Keratinocyte (primary cell): ENCODE data around the gene KIAA1191. TPM values are rescaled to one million over a fixed set of nuclear protein-coding genes. Genes with fewer than 3 reads are reported as not detected.

Experiments
- DNase-seq: peaks from one replicate; pipeline ENCODE4 v3.0.0-alpha.2; 2011; ENCODE audit warnings: low read depth, missing footprints, low spot score
- FAIRE-seq: peaks from 2 replicates; lab custom pipeline; 2011; peaks lifted over from hg19 to GRCh38; lab: Jason Lieb, UNC
- H2AFZ ChIP-seq: 2 replicates; pipeline ENCODE4 v1.6.0; 2012; ENCODE audit warnings: low read length, control low read depth, inconsistent platforms; ENCODE audit not compliant: control insufficient read depth
- H3K27ac ChIP-seq: 2 replicates; pipeline ENCODE4 v1.5.1; 2011; ENCODE audit warnings: low read length; ENCODE audit not compliant: control insufficient read depth, insufficient read depth
- H3K27me3 ChIP-seq: 3 replicates; pipeline ENCODE4 v1.6.0; 2011; ENCODE audit warnings: low read length; ENCODE audit not compliant: control insufficient read depth, insufficient read depth; ENCODE audit errors: extremely low read depth
- H3K36me3 ChIP-seq, 2 experiments: 2 replicates in 1 of 2; 3 replicates in 1 of 2; pipeline ENCODE4 v1.5.1; 2011; ENCODE audit warnings: low read length in 2 of 2, mild to moderate bottlenecking in 1 of 2; ENCODE audit not compliant: control insufficient read depth in 2 of 2, insufficient read depth in 2 of 2; ENCODE audit errors: extremely low read depth in 1 of 2
- H3K4me1 ChIP-seq: 3 replicates; pipeline ENCODE4 v1.5.1; 2011; ENCODE audit warnings: low read length; ENCODE audit not compliant: control insufficient read depth, insufficient read depth; ENCODE audit errors: extremely low read depth
- H3K4me2 ChIP-seq: 3 replicates; pipeline ENCODE4 v1.6.0; 2011; ENCODE audit warnings: low read depth, low read length; ENCODE audit not compliant: control insufficient read depth, insufficient read depth; ENCODE audit errors: extremely low read depth
- H3K4me3 ChIP-seq, 3 experiments: fragments of 200-600 bp in 1 of 3; sonication (generic) in 1 of 3; 2 replicates in 2 of 3; 3 replicates in 1 of 3; pipeline ENCODE4 v1.5.1; 2011 to 2016; ENCODE audit warnings: low read length in 3 of 3, mild to moderate bottlenecking in 3 of 3, control low read depth in 2 of 3, inconsistent platforms in 1 of 3, low read depth in 1 of 3, mixed read lengths in 1 of 3, mixed run types in 1 of 3, moderate library complexity in 1 of 3; ENCODE audit not compliant: control insufficient read depth in 2 of 3, insufficient read depth in 2 of 3; ENCODE audit errors: extremely low read depth in 1 of 3
- H3K79me2 ChIP-seq: 2 replicates; pipeline ENCODE4 v1.6.0; 2012; ENCODE audit warnings: low read length; ENCODE audit not compliant: control insufficient read depth, insufficient read depth
- H3K9ac ChIP-seq: 3 replicates; pipeline ENCODE4 v1.6.0; 2011; ENCODE audit warnings: low read length; ENCODE audit not compliant: control insufficient read depth, insufficient read depth; ENCODE audit errors: extremely low read depth
- H3K9me1 ChIP-seq: 3 replicates; pipeline ENCODE4 v1.6.0; 2011; ENCODE audit warnings: low read length; ENCODE audit not compliant: control insufficient read depth, insufficient read depth; ENCODE audit errors: extremely low read depth
- H3K9me3 ChIP-seq: 2 replicates; pipeline ENCODE4 v1.5.1; 2012; ENCODE audit warnings: low read depth, low read length; ENCODE audit not compliant: control insufficient read depth
- H4K20me1 ChIP-seq: 3 replicates; pipeline ENCODE4 v1.6.0; 2011; ENCODE audit warnings: low read length; ENCODE audit not compliant: control insufficient read depth, insufficient read depth; ENCODE audit errors: extremely low read depth
- CTCF ChIP-seq, 3 experiments: IDR thresholded peaks in 1 of 3; conservative IDR thresholded peaks in 1 of 3; optimal IDR thresholded peaks in 1 of 3; 2 replicates in 2 of 3; 3 replicates in 1 of 3; pipeline versions ENCODE3 to v1.5.1; 2011; ENCODE audit warnings: low read length in 3 of 3, mild to moderate bottlenecking in 3 of 3, moderate library complexity in 2 of 3, control low read depth in 1 of 3, inconsistent platforms in 1 of 3; ENCODE audit not compliant: insufficient read depth in 2 of 3; ENCODE audit errors: extremely low read depth in 1 of 3
- EZH2 ChIP-seq: IDR thresholded peaks from one replicate; pipeline ENCODE4 v1.6.1; 2012; ENCODE audit warnings: inconsistent platforms, mild to moderate bottlenecking, low read length, moderate library complexity
- dilution Hi-C: fragments of 300-500 bp; cut with MboI; formaldehyde crosslinking; loops from one replicate; pipeline ENCODE4 v1.7.0; 2020; ENCODE audit warnings: low sequenced_read_pairs; ENCODE audit not compliant: extremely low pct_ligation_motif_present
- polyA plus RNA-seq, 5 experiments: library from polyadenylated mRNA; depleted of rRNA in 3 of 5; stranded (reverse) in 3 of 5; stranded (forward) in 1 of 5; unstranded in 1 of 5; fragments of >200 nt; gene quantifications; 1 replicate in 1 of 5; 2 replicates in 3 of 5; 3 replicates in 1 of 5; pipeline versions ENCODE4 v1.2.1 to v1.2.3, GENCODE V29; 2011 to 2012; ENCODE audit warnings: missing spikeins in 2 of 5, low read depth in 1 of 5, low replicate concordance in 1 of 5

KIAA1191 gene
- polyA plus RNA-seq, 1 donor (not counting 4 experiments of a cell fraction or from before 2014, with no cell fraction given) = 100 TPM

GRCh38 chr5:176352116-176352878 lies 9.3 kb downstream of the KIAA1191 start:
- no peak overlapping the region for H3K4me3 ChIP-seq
- no peaks in the 10 kb centered on the region for H3K4me1 ChIP-seq
- H3K4me2 ChIP-seq = no peak overlapping the region
- H2AFZ ChIP-seq = no peak overlapping the region
- no peak overlapping the region for H3K9ac ChIP-seq
- H3K9me1 ChIP-seq = no peaks in the 10 kb centered on the region
- dilution Hi-C loops = no loop called here
- H3K27me3 ChIP-seq = no peaks in the 10 kb centered on the region
- TF ChIP-seq CTCF (optimal IDR thresholded peaks at IDR 0.05 in 1 of 3, IDR thresholded peaks at IDR 0.05 in 1 of 3, conservative IDR thresholded peaks at IDR 0.05 in 1 of 3; ENCODE audit: extremely low read depth in 1 of 3, insufficient read depth in 2 of 3, low read length in 3 of 3) = no peak
- no peak for TF ChIP-seq EZH2
- H4K20me1 ChIP-seq = peaks cover 2% of the 10 kb centered on the region
- no peak for DNase-seq
- H3K9me3 ChIP-seq = no peaks in the 10 kb centered on the region
- no peak for FAIRE-seq
- H3K36me3 ChIP-seq = peaks cover 37 to 44% of the 10 kb centered on the region in 2 experiments
- no peak overlapping the region for H3K27ac ChIP-seq
- peaks cover 50% of the 10 kb centered on the region for H3K79me2 ChIP-seq

GRCh38 chr5:176350416-176350815 lies 11.1 kb downstream of the KIAA1191 start:
- FAIRE-seq (no peak), DNase-seq (no peak)
- no peak overlapping the region for H2AFZ ChIP-seq
- H3K36me3 ChIP-seq = peaks cover 33 to 41% of the 10 kb centered on the region in 2 experiments
- TF ChIP-seq EZH2 (no peak), CTCF (optimal IDR thresholded peaks at IDR 0.05 in 1 of 3, IDR thresholded peaks at IDR 0.05 in 1 of 3, conservative IDR thresholded peaks at IDR 0.05 in 1 of 3; ENCODE audit: extremely low read depth in 1 of 3, insufficient read depth in 2 of 3, low read length in 3 of 3) (no peak)
- no peak overlapping the region for H3K4me3 ChIP-seq
- no peaks in the 10 kb centered on the region for H3K27me3 ChIP-seq
- no peaks in the 10 kb centered on the region for H3K9me3 ChIP-seq
- H3K79me2 ChIP-seq = peaks cover 31% of the 10 kb centered on the region
- H3K4me1 ChIP-seq = no peaks in the 10 kb centered on the region
- no peak overlapping the region for H3K9ac ChIP-seq
- no peak overlapping the region for H3K4me2 ChIP-seq
- H4K20me1 ChIP-seq = no peaks in the 10 kb centered on the region
- H3K9me1 ChIP-seq = no peaks in the 10 kb centered on the region
- H3K27ac ChIP-seq = no peak overlapping the region
- dilution Hi-C loops = no loop called here
